Sciatic nerve (tissue), 2 donors: ENCODE results near the gene XRCC4. TPM values are rescaled to one million over a fixed set of nuclear protein-coding genes. Genes with fewer than 3 reads are reported as not detected.
"Not testable (repeated sequence)": the region's sequence is repeated elsewhere in the genome, so short reads cannot be mapped to it uniquely, and the experiment has no call there.

Experiments
- ATAC-seq: fragments of 200-7000 bp; cut with Tn5 transposase; one replicate; pipeline ENCODE4 v1.9.1; 2020; ENCODE audit warnings: mild to moderate bottlenecking, moderate library complexity
- DNase-seq: peaks from one replicate; pipeline ENCODE4 v3.0.0-alpha.2; 2020; ENCODE audit warnings: low spot score
- intact Hi-C: fragments of 100-400 bp; cut with DNase I; formaldehyde crosslinking; loops from one replicate; pipeline ENCODE4 v1.14.2; 2022
- total RNA-seq: library from RNA; stranded (reverse); fragmentation: NEBNext Ultra II Directional; extraction: Animal tissue kit (Norgen Biotek cat#: 25700); gene quantifications from one replicate; pipeline ENCODE4 v1.2.1, GENCODE V29; 2021
- donor health status: DM: no; HTN: no; CAD: no.
- donor health status: DM: no; HTN: no; CAD: no.

Gene XRCC4
- total RNA-seq, 1 donor from 2014 or later: 6.7 TPM

- ATAC-seq (no peak), DNase-seq (no peak)
- intact Hi-C loops: no loop called here
Measured at GRCh38 chr5:83102364-83102980, 25.1 kb downstream of the XRCC4 start.

DNA sequence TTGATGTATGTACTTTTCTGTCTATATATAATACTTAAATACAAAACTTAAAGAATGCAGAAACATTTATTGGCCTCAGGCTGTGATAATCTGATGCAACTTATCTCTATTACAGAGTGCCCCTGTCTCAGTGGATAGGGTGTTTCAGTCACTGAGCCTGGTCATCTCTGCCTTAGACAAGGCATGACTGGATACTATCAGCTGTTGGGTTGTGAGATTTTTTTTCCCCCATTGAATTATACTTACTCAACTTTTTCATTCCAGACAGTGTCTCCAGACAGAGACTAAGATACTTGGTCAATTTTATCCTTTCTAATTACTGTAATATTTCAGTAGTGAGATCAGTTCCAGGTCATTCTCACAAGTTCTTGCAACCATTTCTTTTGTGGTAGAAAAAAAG, 26.7 kb downstream of the XRCC4 start:
- ATAC-seq: no peak
- no peak for DNase-seq
- intact Hi-C loops: no loop called here

- ATAC-seq: no peak
- intact Hi-C loops: no loop called here
- no peak for DNase-seq
Measured at GRCh38 chr5:83107692-83108420, 30.5 kb downstream of the XRCC4 start.

DNA sequence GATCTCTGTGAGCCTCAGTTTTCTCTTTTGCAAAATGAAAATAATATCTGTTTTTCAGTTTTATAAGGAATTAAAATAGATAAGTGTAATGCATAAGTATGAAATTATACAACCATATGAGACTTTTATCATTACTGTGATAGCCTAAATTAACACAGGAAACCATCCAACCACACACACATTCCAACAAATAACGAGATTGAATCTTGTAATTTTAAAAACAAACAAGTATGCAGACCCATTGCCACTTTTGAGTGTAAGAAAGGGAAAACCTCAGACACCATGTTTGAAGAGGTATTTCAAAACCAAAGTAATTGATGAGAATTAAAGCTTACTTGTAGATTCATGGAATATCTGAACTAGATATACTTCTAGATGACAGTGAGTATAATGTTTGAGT, 32.0 kb downstream of the XRCC4 start:
- ATAC-seq: no peak
- DNase-seq: no peak
- intact Hi-C loops: no loop called here

DNA sequence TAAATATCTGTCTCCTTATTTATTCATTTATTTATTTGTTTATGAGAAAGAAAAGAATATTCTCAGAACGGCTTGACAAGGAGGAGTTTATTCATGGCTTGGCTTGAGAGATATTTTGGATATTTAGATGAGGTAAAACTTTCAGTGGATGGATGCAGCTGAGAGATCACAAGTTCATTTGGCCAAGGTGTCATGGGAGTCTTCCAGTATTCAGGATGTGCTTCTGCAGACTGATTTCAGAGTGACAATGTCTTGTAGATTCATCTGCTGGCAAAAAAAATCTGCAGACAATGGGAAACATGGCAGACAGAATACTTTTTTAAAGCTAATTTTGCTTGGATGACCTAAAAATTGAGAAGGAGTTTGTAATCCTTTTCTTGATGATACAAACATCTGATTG, 38.5 kb downstream of the XRCC4 start:
- ATAC-seq (no peak), DNase-seq (no peak)
- intact Hi-C loops: no loop called here

GRCh38 chr5:83118471-83118870, 41.1 kb downstream of the XRCC4 start:
- intact Hi-C loops: no loop called here
- ATAC-seq: no peak
- DNase-seq: no peak

DNA sequence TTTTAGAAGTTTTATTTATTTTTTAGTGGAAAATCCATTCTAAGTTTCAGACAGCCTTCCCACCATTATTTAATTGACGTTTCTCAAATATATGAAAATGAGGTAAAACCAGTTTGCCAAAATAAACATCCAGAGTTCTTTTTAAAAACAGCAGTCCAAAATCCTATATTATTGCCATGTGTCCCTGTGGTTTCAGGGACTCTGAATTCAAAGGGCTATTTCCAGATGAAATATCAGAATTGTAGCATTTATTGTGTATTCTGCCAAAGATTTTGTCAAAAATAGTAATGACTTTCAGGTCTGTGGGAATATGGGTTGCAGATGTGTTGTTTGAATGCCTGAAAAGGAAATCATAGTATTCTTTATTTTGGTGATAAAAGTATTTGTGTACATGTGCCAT, 41.6 kb downstream of the XRCC4 start:
- ATAC-seq: no peak
- intact Hi-C loops: no loop called here
- no peak for DNase-seq

DNA sequence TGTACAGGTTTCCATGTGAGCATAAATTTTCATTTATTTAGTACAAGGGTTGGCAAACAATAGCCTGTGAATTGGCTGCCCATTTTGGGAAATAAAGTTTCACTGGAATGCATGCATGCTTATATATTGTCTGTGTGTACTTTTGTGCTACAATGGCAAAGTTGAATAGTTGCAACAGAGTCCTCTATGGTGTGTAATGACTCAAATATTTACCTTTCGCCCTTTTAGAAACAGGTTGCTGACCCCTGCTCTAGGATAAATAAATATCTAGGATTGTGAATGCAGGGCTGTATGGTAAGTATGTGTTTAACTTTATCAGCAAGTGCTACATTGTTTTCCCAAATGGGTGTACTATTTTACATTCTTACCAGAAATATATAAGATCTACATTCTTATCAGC, 47.2 kb downstream of the XRCC4 start:
- DNase-seq (no peak), ATAC-seq (no peak)
- intact Hi-C loops: no loop called here

DNA sequence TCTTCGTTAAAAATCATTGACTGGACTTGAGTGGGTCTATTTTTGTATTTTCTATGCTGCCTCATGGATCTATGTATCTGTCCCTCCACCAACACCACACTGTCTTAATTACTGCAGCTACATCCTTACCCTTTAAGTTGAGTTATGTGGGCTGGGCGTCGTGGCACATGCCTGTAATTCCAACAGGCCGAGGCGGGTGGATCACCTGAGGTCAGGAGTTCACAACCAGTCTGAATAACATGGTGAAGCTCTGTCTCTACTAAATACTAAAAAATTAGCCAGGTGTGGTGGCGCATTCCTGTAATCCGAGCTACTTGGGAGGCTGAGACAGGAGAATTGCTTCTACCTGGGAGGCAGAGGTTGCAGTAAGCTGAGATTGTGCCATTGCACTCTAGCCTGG, 48.2 kb downstream of the XRCC4 start:
- intact Hi-C loops: no loop called here
- ATAC-seq (no peak), DNase-seq (no peak)

DNA sequence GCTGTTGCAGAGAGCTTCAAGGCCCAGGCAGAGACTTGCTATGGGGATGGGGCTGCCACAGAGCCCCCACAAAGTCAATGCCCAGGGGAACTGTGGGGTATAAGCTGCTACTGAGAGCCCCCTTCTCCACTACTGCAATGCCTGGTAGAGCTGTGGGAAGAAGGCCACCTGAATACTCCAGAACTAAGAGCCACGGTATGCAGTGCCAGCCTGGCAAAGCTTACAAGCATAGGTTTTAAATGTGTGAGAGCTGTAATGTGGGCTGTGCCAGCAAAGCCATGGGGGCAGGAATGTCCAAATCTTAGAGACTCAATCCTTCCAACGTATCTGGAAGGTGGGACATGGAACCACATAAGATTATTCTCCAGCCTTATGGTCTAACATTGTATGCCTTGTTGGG, 49.2 kb downstream of the XRCC4 start:
- DNase-seq (no peak), ATAC-seq (no peak)
- intact Hi-C loops: no loop called here

DNA sequence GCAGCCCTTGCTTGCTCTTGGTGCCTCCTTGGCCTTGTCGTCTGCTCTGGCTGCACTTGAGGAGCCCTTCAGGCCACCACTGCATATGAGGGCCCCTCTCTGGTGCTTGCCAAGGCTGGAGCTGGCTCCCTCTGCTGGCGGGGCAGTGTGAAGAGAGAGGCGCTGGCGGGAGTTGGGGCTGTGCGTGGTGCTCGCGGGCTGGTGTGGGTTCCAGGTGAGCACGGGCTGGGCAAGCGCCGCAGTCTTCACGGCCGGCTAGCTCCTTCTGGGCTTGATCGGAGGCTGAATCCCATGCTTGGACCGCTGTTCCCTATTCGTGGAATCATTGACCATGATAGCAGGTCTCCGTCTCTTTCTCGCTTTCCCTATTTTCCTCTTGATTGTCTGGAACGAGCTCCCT, 56.5 kb downstream of the XRCC4 start:
- intact Hi-C loops: no loop called here
- ATAC-seq (no peak), DNase-seq (no peak)

GRCh38 chr5:83142526-83142925, 65.2 kb downstream of the XRCC4 start:
- DNase-seq (no peak), ATAC-seq (no peak)
- intact Hi-C loops: no loop called here

- ATAC-seq (no peak), DNase-seq (no peak)
- intact Hi-C loops: no loop called here
Measured at GRCh38 chr5:83145241-83145640, 67.9 kb downstream of the XRCC4 start.

DNA sequence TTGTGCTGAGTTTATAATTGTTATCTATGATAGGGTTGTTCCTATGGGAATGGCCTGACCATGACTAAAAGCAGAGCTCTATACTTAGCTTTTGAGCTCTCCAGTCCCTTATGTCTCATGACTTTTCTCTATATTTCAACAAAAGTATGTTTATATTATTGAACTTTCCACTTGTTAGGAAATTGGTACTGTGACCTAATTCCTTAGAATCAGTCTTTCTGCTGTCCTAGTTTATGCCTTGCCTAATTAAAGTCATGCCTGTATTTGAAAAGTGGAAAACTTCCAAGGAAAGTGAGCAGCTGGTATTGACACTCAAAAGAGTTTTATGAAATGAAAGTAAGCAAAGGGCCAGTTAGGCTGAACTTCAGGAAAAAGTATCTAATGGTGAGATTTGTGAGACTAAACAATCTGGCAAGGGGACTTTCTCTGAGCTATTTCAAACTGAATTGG, 68.6 kb downstream of the XRCC4 start:
- ATAC-seq (peak; percentile 50), DNase-seq (no peak)
- intact Hi-C loops: no loop called here

DNA sequence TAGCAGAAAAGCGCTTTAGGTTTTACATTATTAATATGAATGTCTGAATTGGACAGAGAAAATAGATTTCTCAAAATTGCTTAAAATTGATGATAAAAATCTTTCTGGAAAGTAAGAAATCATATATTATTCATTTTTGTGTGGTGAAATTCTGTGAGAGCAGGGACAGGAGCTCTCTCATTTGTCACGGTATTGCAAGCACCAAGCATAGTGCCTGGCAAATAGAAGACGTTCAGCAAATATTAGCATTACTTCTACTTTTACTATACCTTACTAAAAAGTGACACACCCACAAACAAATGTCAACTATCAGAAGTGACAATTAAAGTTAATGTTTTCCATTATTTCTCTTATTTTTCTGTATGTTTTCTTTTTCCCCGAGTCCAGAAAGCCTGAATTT, 69.1 kb downstream of the XRCC4 start:
- no peak for ATAC-seq
- DNase-seq: no peak
- intact Hi-C loops: no loop called here

DNA sequence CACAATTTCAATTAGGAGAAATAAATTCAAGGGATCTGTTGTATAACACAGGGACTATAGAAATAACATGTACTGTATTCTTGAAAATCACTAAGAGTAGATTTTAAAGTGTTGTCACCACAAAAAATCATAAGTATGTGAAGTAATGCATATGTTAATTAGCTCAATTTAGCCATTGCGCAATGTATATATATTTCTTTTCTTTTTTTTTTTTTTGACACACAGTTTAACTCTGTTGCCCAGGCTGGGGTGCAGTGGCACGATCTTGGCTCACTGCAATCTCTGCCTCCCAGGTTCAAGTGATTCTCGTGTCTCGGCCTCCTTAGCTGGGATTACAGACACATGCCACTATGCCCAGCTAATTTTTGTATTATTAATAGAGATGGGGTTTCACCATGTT, 70.2 kb downstream of the XRCC4 start:
- intact Hi-C loops: no loop called here
- ATAC-seq: no peak
- no peak for DNase-seq

GRCh38 chr5:83148370-83148769, 71.0 kb downstream of the XRCC4 start:
- ATAC-seq (no peak), DNase-seq (no peak)
- intact Hi-C loops: loop anchor here (2.0 kb wide), 1 partner anchor 14 kb away; no protein-coding TSS in a partner anchor

DNA sequence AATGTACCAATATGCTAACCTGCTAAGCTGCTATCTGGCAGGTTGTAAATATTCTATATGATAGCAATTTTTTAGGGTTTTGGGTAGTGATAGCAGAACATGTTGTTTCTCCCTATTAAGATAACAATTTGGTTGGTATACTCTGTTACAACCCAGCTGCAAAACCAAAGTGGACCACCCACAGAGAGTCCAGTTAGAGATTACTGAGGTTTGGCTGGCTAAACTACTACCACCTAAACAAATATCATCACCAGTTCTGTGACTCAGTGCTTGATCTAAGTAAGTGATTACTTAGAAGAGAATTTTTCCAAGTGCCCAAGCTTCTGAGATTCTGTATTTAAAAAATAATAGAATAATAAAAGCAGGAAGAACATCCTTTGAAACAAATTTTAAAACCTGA, 72.3 kb downstream of the XRCC4 start:
- intact Hi-C loops: loop anchor here (2.0 kb wide), 1 partner anchor 13 kb away; no protein-coding TSS in a partner anchor
- DNase-seq (no peak), ATAC-seq (peak; percentile 32)

- DNase-seq (no peak), ATAC-seq (no peak)
- intact Hi-C loops: no loop called here
Measured at GRCh38 chr5:83151821-83152220, 74.5 kb downstream of the XRCC4 start.

- ATAC-seq: peak; percentile 57
- not testable (repeated sequence) for DNase-seq
Measured at GRCh38 chr5:83152996-83153395, 75.6 kb downstream of the XRCC4 start.

DNA sequence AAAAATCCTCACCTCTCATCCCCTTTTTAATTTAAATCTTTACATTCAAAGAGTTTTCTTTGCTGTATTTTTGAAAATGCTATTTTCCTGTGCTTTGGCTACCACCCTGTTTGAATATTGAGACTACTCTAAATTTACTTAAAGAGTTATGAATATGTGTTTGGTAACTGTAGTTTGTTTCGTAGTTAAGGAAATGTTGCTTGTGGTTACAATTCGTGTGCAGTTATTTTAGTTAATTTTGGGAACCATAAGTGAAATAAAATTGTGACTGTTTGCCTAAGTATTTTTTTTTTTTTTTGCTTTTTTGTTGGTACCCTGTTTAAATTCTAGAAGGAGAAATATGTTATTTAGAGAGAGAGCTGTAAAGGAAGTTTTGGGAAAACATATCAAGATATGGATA, 78.7 kb downstream of the XRCC4 start:
- intact Hi-C loops: loop anchor here (5.0 kb wide), 1 partner anchor 1909 kb away; no protein-coding TSS in a partner anchor
- no peak for ATAC-seq
- DNase-seq: no peak

More at GRCh38 chr5:83152996-83153395, 75.6 kb downstream of the XRCC4 start:
- intact Hi-C loops: not testable (repeated sequence)
